Omental fat pad (tissue), 4 donors: ENCODE measurements around the gene MAST2. TPM values are rescaled to one million over a fixed set of nuclear protein-coding genes. Genes with fewer than 3 reads are reported as not detected.

ENCODE experiments used
- ATAC-seq: fragments of 150-250 bp; one replicate; pipeline ENCODE4 v1.9.1; 2016; ENCODE audit warnings: mild to moderate bottlenecking, moderate library complexity; ENCODE audit not compliant: low FRiP score
- DNase-seq: peaks from one replicate; pipeline ENCODE4 v3.0.0-alpha.2; 2019; ENCODE audit warnings: low spot score
- total RNA-seq, 4 donors: library from RNA; depleted of rRNA; stranded (reverse); fragments of >200 nt; gene quantifications; one replicate each; pipeline ENCODE4 v1.1.0, GENCODE V29; 2016
- TF ChIP-seq, protein P1 (sequence below), 3 donors: fragments of 450-650 bp; IDR thresholded peaks; one replicate each; pipeline ENCODE4 v1.5.1; 2016 to 2017; ENCODE audit warnings: antibody characterized with exemption in 3 of 3, mild to moderate bottlenecking in 3 of 3, moderate library complexity in 2 of 3

MAST2 gene
- total RNA-seq, 4 donors from 2014 or later: 12.0 to 22.0 (median 18.1) TPM

DNA sequence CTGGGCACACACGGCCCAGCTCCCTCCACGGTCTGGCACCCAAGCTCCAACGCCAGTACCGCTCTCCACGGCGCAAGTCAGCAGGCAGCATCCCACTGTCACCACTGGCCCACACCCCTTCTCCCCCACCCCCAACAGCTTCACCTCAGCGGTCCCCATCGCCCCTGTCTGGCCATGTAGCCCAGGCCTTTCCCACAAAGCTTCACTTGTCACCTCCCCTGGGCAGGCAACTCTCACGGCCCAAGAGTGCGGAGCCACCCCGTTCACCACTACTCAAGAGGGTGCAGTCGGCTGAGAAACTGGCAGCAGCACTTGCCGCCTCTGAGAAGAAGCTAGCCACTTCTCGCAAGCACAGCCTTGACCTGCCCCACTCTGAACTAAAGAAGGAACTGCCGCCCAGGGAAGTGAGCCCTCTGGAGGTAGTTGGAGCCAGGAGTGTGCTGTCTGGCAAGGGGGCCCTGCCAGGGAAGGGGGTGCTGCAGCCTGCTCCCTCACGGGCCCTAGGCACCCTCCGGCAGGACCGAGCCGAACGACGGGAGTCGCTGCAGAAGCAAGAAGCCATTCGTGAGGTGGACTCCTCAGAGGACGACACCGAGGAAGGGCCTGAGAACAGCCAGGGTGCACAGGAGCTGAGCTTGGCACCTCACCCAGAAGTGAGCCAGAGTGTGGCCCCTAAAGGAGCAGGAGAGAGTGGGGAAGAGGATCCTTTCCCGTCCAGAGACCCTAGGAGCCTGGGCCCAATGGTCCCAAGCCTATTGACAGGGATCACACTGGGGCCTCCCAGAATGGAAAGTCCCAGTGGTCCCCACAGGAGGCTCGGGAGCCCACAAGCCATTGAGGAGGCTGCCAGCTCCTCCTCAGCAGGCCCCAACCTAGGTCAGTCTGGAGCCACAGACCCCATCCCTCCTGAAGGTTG, 231.4 kb downstream of the MAST2 start:
- TF ChIP-seq, protein P1, sequence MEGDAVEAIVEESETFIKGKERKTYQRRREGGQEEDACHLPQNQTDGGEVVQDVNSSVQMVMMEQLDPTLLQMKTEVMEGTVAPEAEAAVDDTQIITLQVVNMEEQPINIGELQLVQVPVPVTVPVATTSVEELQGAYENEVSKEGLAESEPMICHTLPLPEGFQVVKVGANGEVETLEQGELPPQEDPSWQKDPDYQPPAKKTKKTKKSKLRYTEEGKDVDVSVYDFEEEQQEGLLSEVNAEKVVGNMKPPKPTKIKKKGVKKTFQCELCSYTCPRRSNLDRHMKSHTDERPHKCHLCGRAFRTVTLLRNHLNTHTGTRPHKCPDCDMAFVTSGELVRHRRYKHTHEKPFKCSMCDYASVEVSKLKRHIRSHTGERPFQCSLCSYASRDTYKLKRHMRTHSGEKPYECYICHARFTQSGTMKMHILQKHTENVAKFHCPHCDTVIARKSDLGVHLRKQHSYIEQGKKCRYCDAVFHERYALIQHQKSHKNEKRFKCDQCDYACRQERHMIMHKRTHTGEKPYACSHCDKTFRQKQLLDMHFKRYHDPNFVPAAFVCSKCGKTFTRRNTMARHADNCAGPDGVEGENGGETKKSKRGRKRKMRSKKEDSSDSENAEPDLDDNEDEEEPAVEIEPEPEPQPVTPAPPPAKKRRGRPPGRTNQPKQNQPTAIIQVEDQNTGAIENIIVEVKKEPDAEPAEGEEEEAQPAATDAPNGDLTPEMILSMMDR (IDR thresholded peaks at IDR 0.05): no peak
- ATAC-seq: no peak
- DNase-seq: no peak

DNA sequence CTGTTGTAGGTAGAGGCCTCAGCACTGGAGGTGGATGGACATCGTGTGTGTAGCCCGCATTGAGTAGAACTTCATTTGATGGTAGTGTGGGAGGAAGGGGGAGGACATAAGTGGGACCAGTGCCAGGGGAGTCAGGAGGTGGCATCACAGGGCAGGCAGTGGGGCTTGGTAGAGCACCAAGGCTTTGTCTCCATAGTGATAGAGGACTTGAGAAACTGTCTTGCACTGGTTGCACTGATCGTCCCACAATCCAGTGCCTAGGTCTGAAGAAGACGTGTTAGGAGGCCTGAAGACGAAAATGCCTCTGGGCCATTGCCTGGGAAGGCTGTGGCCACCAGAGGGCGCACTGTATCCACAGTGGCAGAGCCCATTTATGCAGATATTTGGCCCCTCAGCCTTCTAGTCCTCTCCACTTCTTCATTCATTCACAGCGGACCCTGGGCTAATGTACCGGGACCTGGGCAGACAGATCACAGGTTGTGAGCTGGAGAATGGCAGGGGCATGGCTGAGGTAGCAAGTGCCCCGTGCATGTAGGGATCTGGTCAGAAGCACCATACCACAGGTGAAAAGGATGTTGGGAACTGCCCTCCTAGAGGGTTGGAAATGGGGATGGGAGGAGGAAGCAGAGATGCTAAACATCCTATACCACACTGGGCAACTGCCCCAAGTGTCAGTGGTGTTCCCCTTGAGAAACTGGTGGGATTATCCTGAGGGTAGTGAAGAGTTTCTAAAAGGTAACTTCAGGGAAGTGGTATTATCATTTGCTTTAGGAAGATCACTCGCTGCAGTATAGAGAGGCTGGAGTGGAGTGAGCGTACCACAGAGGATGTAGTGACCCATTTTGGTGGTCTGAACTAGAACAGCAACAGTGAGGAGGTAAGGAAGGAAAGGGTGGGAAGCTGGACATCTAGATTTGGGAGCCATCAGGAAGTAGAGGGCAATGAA, 233.8 kb downstream of the MAST2 start:
- DNase-seq: peak; percentile 96
- ATAC-seq: peak; percentile 61
- TF ChIP-seq, protein P1 (IDR thresholded peaks at IDR 0.05): peak in 2 of 3 donors; percentile 9 to 80

DNA sequence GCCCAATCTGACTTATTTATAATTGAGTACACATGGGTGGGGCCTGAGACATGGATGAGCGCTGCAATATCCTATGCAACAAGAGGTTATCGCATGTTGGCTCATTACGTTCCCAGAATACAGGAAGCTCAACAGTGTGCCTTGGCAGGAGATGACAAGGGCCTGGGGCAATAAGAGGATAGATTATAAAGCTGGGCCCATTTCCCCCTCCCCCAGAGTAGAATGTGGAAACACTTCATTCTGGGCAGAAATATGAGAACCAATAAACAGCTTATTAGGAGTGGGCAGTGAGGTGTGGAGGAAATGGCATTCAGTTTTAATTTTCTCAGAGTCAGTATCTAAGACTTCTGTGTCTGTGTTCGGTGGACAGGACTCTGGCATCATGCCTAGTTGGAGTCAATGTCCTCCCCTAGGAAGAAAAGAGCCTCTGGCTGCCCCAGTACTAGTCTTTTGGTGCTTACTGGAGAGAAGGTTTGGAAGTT, 236.2 kb downstream of the MAST2 start:
- ATAC-seq (no peak), DNase-seq (no peak)
- TF ChIP-seq, protein P1 (IDR thresholded peaks at IDR 0.05): no peak

DNA sequence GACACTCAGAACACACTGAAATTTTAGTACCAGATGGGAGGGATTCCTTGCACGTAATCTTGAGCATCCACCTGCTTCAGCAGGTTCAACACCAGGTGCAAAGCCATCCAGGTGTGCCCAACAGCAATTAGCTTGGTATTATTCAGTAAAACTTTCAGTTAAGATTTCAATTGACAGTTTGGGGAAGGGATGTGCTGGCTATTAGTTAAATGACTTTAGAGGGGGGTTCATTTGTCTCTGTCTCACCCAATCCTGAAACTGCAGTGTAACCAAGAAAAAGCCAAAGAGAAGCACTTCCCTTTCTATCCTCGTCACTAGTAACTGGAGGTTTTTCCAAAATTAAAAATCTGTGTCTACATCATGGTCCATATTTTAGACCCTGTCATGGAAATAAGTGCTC, 238.1 kb downstream of the MAST2 start:
- DNase-seq (no peak), ATAC-seq (no peak)
- TF ChIP-seq, protein P1 (IDR thresholded peaks at IDR 0.05): no peak

DNA sequence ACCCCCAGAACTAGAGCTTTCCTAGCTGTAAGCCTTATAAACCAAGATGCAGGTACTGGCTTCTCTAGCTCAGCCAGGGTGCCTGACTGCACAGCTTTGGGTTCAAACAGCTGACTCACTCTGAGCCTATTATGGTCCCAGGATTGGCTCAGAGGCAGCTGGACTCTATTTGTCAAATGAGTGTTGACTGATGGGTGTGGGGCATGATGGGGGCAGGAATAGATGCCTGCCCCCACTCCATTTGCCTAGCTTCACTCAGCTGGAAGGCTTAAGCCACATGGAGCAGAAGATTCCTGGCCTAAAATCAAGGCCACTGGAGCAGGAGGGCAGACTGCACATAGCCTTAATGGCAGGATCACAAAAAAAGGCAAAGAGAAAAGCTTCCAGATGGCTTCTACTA, 238.6 kb downstream of the MAST2 start:
- DNase-seq: no peak
- no peak for ATAC-seq
- TF ChIP-seq, protein P1 (IDR thresholded peaks at IDR 0.05): no peak

DNA sequence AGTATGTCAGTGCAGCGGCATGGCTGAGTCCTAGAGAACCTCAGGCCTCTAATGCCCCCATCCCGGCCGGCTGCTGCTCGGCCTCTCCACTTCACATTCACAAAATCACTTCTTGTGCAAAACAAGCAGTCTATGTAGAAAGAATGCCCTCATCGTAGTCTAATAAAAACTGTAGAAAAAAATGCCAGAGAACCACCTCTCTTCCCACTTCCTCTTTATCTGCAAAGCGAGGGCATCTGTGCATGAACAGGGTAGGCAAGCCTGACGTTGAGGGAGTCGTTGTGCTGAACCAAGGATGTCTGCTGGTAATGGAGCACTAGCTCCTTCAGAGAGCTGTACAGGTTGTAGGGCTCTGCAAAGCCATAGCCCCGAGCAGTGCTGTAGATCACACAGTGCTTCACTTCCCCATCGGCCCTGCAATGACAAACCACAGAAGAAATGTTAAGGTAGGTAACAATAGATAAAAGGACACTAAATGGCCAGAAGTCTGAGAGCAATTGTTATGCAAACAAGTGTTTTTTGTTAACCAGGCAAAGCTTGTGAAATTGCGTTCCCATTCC, 240.1 kb downstream of the MAST2 start:
- no peak for DNase-seq
- TF ChIP-seq, protein P1 (IDR thresholded peaks at IDR 0.05): no peak
- ATAC-seq: no peak
